ENCODE data around the gene ABCE1.

DNA sequence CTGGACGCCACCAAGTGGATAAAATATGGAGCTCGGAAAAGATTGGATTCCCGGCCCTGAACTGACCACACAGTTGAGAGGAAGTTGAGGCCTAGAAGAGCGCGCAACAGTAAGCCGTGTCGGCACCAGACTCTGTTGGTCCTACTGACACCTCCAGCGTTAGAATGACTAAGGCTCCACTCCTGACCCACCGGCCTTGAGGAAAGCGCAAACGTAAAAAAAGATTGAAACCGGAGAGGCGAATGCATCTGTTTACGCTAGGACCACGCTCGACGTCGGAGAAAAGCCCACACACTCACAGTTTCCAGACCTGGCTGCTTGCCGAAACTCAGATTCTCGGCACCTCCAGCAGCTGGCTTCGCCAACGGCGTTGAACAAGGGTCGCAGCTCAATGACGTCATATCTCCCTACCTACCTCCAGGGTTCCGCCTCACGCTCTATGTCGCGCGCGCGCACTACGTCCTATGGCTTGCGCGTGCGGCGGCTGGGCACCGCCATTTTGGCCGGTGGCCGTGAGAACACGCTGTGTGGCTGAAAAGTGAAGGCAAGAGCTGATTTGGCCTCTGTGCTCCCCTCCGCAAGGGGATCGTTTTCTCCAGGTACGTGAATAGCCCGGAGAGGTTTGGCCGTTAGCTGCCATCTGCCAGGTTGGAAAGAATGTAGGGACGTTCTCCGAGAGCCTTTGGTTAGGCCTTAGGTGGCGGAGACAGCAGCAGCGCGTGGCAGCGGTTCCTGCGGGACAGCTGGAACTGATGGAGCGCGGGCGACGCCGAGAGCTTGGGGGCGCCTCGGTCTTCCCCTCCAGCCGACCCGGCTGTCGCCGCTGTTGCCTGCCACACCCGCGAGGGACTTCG is at the start of gene ABCE1, which contains the start of gene ANAPC10:
- TF ChIP-seq, protein P1, sequence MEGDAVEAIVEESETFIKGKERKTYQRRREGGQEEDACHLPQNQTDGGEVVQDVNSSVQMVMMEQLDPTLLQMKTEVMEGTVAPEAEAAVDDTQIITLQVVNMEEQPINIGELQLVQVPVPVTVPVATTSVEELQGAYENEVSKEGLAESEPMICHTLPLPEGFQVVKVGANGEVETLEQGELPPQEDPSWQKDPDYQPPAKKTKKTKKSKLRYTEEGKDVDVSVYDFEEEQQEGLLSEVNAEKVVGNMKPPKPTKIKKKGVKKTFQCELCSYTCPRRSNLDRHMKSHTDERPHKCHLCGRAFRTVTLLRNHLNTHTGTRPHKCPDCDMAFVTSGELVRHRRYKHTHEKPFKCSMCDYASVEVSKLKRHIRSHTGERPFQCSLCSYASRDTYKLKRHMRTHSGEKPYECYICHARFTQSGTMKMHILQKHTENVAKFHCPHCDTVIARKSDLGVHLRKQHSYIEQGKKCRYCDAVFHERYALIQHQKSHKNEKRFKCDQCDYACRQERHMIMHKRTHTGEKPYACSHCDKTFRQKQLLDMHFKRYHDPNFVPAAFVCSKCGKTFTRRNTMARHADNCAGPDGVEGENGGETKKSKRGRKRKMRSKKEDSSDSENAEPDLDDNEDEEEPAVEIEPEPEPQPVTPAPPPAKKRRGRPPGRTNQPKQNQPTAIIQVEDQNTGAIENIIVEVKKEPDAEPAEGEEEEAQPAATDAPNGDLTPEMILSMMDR (IDR thresholded peaks at IDR 0.05; ENCODE audit: low read depth, low read length): peak; percentile 36
- no peak for TF ChIP-seq EZH2phosphoT487 (IDR thresholded peaks at IDR 0.05; ENCODE audit: low read depth)
